A549 (cell line): Measurements from ENCODE around the gene CLEC6A. TPM values are rescaled to one million over a fixed set of nuclear protein-coding genes. Genes with fewer than 3 reads are reported as not detected.
A peak's percentile ranks its signal among the peaks of the same experiment; 100 is the strongest.
"Not testable (repeated sequence)": the region's sequence is repeated elsewhere in the genome, so short reads cannot be mapped to it uniquely, and the experiment has no call there.

Experiments used
- ATAC-seq, 2 experiments: fragments of 200-7000 bp in 1 of 2; fragments of >200 bp in 1 of 2; cut with Nextera tagmentation in 1 of 2; cut with Tn5 transposase in 1 of 2; 3 replicates each; pipeline versions ENCODE4 v1.8.0 to v1.9.1; 2018 to 2020; ENCODE audit warnings: mild to moderate bottlenecking in 1 of 2, moderate library complexity in 1 of 2
- CTCF ChIA-PET: fragments of 300-600 bp; sonication (Branson Sonifier 250); formaldehyde crosslinking; extraction: SDS; loops from one replicate; lab custom pipeline; 2021; ENCODE audit warnings: antibody characterized with exemption, inconsistent platforms; lab: Yijun Ruan, JAX
- POLR2A ChIA-PET: fragments of 350-600 bp; formaldehyde crosslinking; extraction: SDS; loops from one replicate; lab custom pipeline; 2021; ENCODE audit warnings: antibody characterized with exemption, inconsistent platforms; lab: Yijun Ruan, JAX
- DNase-seq, 2 experiments: peaks; one replicate each; pipeline versions ENCODE4 v3.0.0 to v3.0.0-alpha.2; 2011 to 2016; ENCODE audit warnings: low read depth in 1 of 2, low spot score in 1 of 2
- FAIRE-seq: peaks from 2 replicates; lab custom pipeline; 2011; peaks lifted over from hg19 to GRCh38; lab: Jason Lieb, UNC
- H3K27ac ChIP-seq, 2 experiments: fragments of >200 bp; sonication (Bioruptor Twin); formaldehyde crosslinking; 3 replicates each; pipeline ENCODE4 v1.5.1; 2016 to 2017
- H3K4me1 ChIP-seq: fragments of >200 bp; sonication (Bioruptor Twin); formaldehyde crosslinking; 3 replicates; pipeline ENCODE4 v1.6.1; 2016
- H3K4me2 ChIP-seq: fragments of >200 bp; sonication (Bioruptor Twin); formaldehyde crosslinking; 3 replicates; pipeline ENCODE4 v1.6.1; 2016
- H3K4me3 ChIP-seq: fragments of >200 bp; sonication (Bioruptor Twin); formaldehyde crosslinking; 3 replicates; pipeline ENCODE4 v1.5.1; 2016
- H3K9me3 ChIP-seq: fragments of >200 bp; sonication (Bioruptor Twin); formaldehyde crosslinking; 3 replicates; pipeline ENCODE4 v1.6.1; 2016
- BCL3 ChIP-seq: fragments of >200 bp; sonication (Bioruptor Twin); formaldehyde crosslinking; IDR thresholded peaks from 3 replicates; pipeline ENCODE4 v1.6.1; 2016
- BHLHE40 ChIP-seq: IDR thresholded peaks from 2 replicates; pipeline ENCODE4 v1.6.1; 2012; ENCODE audit warnings: low read depth, low read length, inconsistent platforms
- CBX2 ChIP-seq: fragments of 200-600 bp; sonication (generic); IDR thresholded peaks from 2 replicates; pipeline ENCODE4 v1.6.1; 2016; ENCODE audit warnings: low read depth, mild to moderate bottlenecking, borderline replicate concordance
- CBX8 ChIP-seq: fragments of 200-600 bp; sonication (generic); IDR thresholded peaks from 2 replicates; pipeline ENCODE4 v1.6.1; 2016
- CHD2 ChIP-seq: fragments of 150-350 bp; IDR thresholded peaks from 2 replicates; pipeline ENCODE4 v1.6.1; 2014; ENCODE audit warnings: low read length; ENCODE audit not compliant: partially characterized antibody
- CHD4 ChIP-seq: fragments of 200-600 bp; sonication (generic); IDR thresholded peaks from 2 replicates; pipeline ENCODE4 v1.6.1; 2016; ENCODE audit warnings: antibody characterized with exemption, mild to moderate bottlenecking, borderline replicate concordance
- EHMT2 ChIP-seq: fragments of 200-600 bp; sonication (generic); IDR thresholded peaks from 2 replicates; pipeline ENCODE4 v1.6.1; 2016; ENCODE audit warnings: antibody characterized with exemption, low read depth, mild to moderate bottlenecking, moderate library complexity
- FOSL2 ChIP-seq, 2 experiments: fragments of 450-650 bp in 1 of 2; fragments of >200 bp in 1 of 2; sonication (Bioruptor Twin) in 1 of 2; formaldehyde crosslinking; IDR thresholded peaks; 2 replicates each; pipeline versions ENCODE4 v1.5.0 to v1.6.1; 2016 to 2020; ENCODE audit warnings: mild to moderate bottlenecking in 1 of 2, moderate library complexity in 1 of 2
- GATA3 ChIP-seq: IDR thresholded peaks from 2 replicates; pipeline ENCODE4 v1.6.1; 2012; ENCODE audit warnings: borderline replicate concordance
- HMGXB4 ChIP-seq: fragments of 250-450 bp; sonication (Bioruptor Pico); IDR thresholded peaks from 2 replicates; pipeline ENCODE4 v1.5.0; 2021; ENCODE audit warnings: mild to moderate bottlenecking, moderate library complexity, borderline replicate concordance
- HOXA7 ChIP-seq: fragments of 250-450 bp; sonication (Bioruptor Pico); IDR thresholded peaks from 2 replicates; pipeline ENCODE4 v1.5.0; 2020; ENCODE audit warnings: mild to moderate bottlenecking, moderate library complexity
- KDM5A ChIP-seq: fragments of 200-600 bp; sonication (generic); IDR thresholded peaks from 2 replicates; pipeline ENCODE4 v1.6.1; 2016; ENCODE audit warnings: antibody characterized with exemption, mild to moderate bottlenecking
- MAFK ChIP-seq: fragments of 450-650 bp; IDR thresholded peaks from 2 replicates; pipeline ENCODE4 v1.6.1; 2014; ENCODE audit not compliant: partially characterized antibody
- NR3C1 ChIP-seq: fragments of >200 bp; sonication (Bioruptor Twin); formaldehyde crosslinking; IDR thresholded peaks from 3 replicates; pipeline ENCODE4 v1.6.1; 2017
- PHF8 ChIP-seq: fragments of 200-600 bp; sonication (generic); IDR thresholded peaks from 2 replicates; pipeline ENCODE4 v1.6.1; 2016; ENCODE audit warnings: low read depth, mild to moderate bottlenecking, antibody characterized with exemption, moderate library complexity, borderline replicate concordance
- RARB ChIP-seq: fragments of 250-450 bp; sonication (Bioruptor Pico); IDR thresholded peaks from 2 replicates; pipeline ENCODE4 v1.8.0; 2021; ENCODE audit warnings: mild to moderate bottlenecking, moderate library complexity
- REST ChIP-seq: fragments of 200-600 bp; sonication (generic); IDR thresholded peaks from 2 replicates; pipeline ENCODE4 v1.6.1; 2016; ENCODE audit warnings: antibody characterized with exemption, mild to moderate bottlenecking, moderate library complexity
- SMC3 ChIP-seq: fragments of >200 bp; sonication (Bioruptor Twin); formaldehyde crosslinking; IDR thresholded peaks from 3 replicates; pipeline ENCODE4 v1.6.1; 2018; ENCODE audit warnings: inconsistent platforms
- TFCP2L1 ChIP-seq: fragments of 250-450 bp; sonication (Bioruptor Pico); IDR thresholded peaks from 2 replicates; pipeline ENCODE4 v1.5.0; 2021; ENCODE audit warnings: mild to moderate bottlenecking
- WGBS: methylation state at CpG from one replicate; pipeline ENCODE4 v1.1.6; 2017; ENCODE audit errors: missing lambda C conversion rate; 5-methylcytosine and 5-hydroxymethylcytosine counted together
- polyA plus RNA-seq, 4 experiments: library from polyadenylated mRNA; depleted of rRNA in 3 of 4; stranded (reverse); fragments of >200 nt; fragmentation: RNase III in 1 of 4; extraction: RNeasy Plus Mini Kit Qiagen cat#74134 plus additional on column Dnase treatment in 1 of 4; gene quantifications; 2 replicates in 3 of 4; 3 replicates in 1 of 4; pipeline ENCODE4 v1.2.3, GENCODE V29; 2011 to 2017
- TF ChIP-seq, protein P1 (sequence below): IDR thresholded peaks from 2 replicates; pipeline ENCODE4 v1.6.1; 2012

CLEC6A gene
- polyA plus RNA-seq, 2 of the 4 experiments (the other 2 are of a cell fraction), result not detected

DNA sequence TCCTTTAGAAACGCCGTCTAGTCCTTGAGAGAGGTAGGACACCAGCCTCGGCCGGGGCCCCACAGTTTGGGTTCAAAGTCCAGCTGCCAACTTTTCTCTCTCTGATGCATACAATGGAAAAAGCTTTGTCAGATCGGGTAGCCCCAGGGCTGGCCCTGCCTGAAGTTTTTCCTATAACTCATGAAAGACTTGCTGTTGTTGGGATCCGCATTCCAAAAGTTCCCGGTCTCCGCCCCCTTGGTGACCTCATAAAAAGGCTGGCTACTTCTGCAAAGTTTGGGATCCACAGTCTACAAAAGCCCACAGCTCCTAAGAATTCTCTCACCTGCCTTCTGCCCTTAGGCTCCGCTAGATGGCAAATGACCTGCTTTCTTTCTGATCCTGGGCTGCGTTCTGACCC lies 35.3 kb upstream of the CLEC6A start:
- Histone ChIP-seq H3K27ac (no peak overlapping the region), H3K4me1 (no peaks in the 10 kb centered on the region), H3K9me3 (no peaks in the 10 kb centered on the region), H3K4me2 (no peak overlapping the region), H3K4me3 (no peak overlapping the region)
- WGBS, result no CpG with 5 or more reads among the region's 10 CpGs
- ATAC-seq, result no peak
- no peak for DNase-seq
- no peak for FAIRE-seq
- POLR2A ChIA-PET, result no interaction called here
- TF ChIP-seq PHF8, result no peak
- no peak for TF ChIP-seq CBX2
- TF ChIP-seq GATA3, result no peak
- TF ChIP-seq TFCP2L1 (CRISPR knock-in tag), result no peak
- TF ChIP-seq, protein P1, sequence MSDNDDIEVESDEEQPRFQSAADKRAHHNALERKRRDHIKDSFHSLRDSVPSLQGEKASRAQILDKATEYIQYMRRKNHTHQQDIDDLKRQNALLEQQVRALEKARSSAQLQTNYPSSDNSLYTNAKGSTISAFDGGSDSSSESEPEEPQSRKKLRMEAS, result no peak
- TF ChIP-seq CHD2, result no peak
- TF ChIP-seq CBX8, result no peak
- TF ChIP-seq BHLHE40, result no peak
- CTCF ChIA-PET, result no interaction called here

GRCh38 chr12:8444536-8445278 lies 11.1 kb upstream of the CLEC6A start:
- DNase-seq, H3K27ac ChIP-seq, FAIRE-seq, H3K4me3 ChIP-seq, ATAC-seq, POLR2A ChIA-PET, H3K9me3 ChIP-seq, H3K4me1 ChIP-seq, CTCF ChIA-PET: not testable (repeated sequence)
- WGBS, result 44% methylated on average over 18 of the region's 22 CpGs
- H3K4me2 ChIP-seq, result peak overlapping the region; percentile 47

GRCh38 chr12:8445731-8446130 lies 10.0 kb upstream of the CLEC6A start:
- H3K4me3 ChIP-seq, result no peak overlapping the region
- TF ChIP-seq HMGXB4 (CRISPR knock-in tag), result no peak
- no peak for TF ChIP-seq SMC3
- no peak for TF ChIP-seq RARB (CRISPR knock-in tag)
- no peak for TF ChIP-seq FOSL2 (IDR thresholded peaks at IDR 0.05)
- TF ChIP-seq FOSL2 (CRISPR knock-in tag; IDR thresholded peaks at IDR 0.05), result no peak
- TF ChIP-seq CHD4, result no peak
- no peak for TF ChIP-seq MAFK
- no peak for TF ChIP-seq NR3C1
- TF ChIP-seq EHMT2, result no peak
- no peak for TF ChIP-seq REST
- TF ChIP-seq HOXA7 (CRISPR knock-in tag), result no peak
- no peak for TF ChIP-seq KDM5A
- TF ChIP-seq BCL3, result no peak
- H3K27ac ChIP-seq, result no peak overlapping the region
- DNase-seq (no peak), FAIRE-seq (no peak), ATAC-seq (no peak)
- 58% methylated on average over 2 of the region's 2 CpGs for WGBS
- CTCF ChIA-PET, result no interaction called here
- H3K9me3 ChIP-seq, result no peaks in the 10 kb centered on the region
- no peaks in the 10 kb centered on the region for H3K4me1 ChIP-seq
- POLR2A ChIA-PET, result no interaction called here
- H3K4me2 ChIP-seq, result no peak overlapping the region
